ENCODE results near the gene TNFAIP8L2. TPM values are rescaled to one million over a fixed set of nuclear protein-coding genes. Genes with fewer than 3 reads are reported as not detected.

TNFAIP8L2 gene
- total and polyA plus RNA-seq, 4 experiments from 2014 or later, result 10.8 to 49.7 (median 44.1) TPM

GRCh38 chr1:151135433-151136385 lies 20.7 kb upstream of the TNFAIP8L2 start:
- peaks cover 3 to 9% of the 10 kb centered on the region in 2 donors for H3K27me3 Mint-ChIP-seq
- intact Hi-C loops (cut with micrococcal nuclease), result no loop called here
- peaks cover 0 to 10% of the 10 kb centered on the region in 2 donors for H3K36me3 Mint-ChIP-seq
- peaks cover 2 to 11% (median 7%) of the 10 kb centered on the region in 4 donors for H3K4me1 Mint-ChIP-seq
- H3K4me1 ChIP-seq (ENCODE audit: insufficient read depth, low read length), result peaks cover 12% of the 10 kb centered on the region
- H3K27ac ChIP-seq (ENCODE audit: low read depth, low read length), result no peak overlapping the region
- no peak overlapping the region for H3K4me3 ChIP-seq (ENCODE audit: low read length in 2 of 2)
- POLR2A ChIA-PET (ENCODE audit: partially characterized antibody), result no interaction called here
- H3K4me3 Mint-ChIP-seq, result no peak overlapping the region
- H3K27me3 ChIP-seq (ENCODE audit: insufficient read depth, low read length), result peaks cover 5% of the 10 kb centered on the region
- H3K9me3 ChIP-seq (ENCODE audit: control insufficient read depth in 1 of 2, low read length in 2 of 2), result no peaks in the 10 kb centered on the region
- CTCF ChIA-PET (ENCODE audit: partially characterized antibody), result interaction anchor here (0.6 kb wide), 1 partner anchor 14 kb away, joined by 3 read pairs; no protein-coding TSS in a partner anchor
- no peak overlapping the region for H3K27ac Mint-ChIP-seq
- no peaks in the 10 kb centered on the region for H3K36me3 ChIP-seq (ENCODE audit: insufficient read depth, low read length)
- no peaks in the 10 kb centered on the region for H3K9me3 Mint-ChIP-seq
- DNase-seq, result no peak

GRCh38 chr1:151137789-151138188 lies 18.7 kb upstream of the TNFAIP8L2 start:
- peaks cover 0 to 10% of the 10 kb centered on the region in 2 donors for H3K36me3 Mint-ChIP-seq
- H3K27me3 ChIP-seq (ENCODE audit: insufficient read depth, low read length), result no peaks in the 10 kb centered on the region
- H3K36me3 ChIP-seq (ENCODE audit: insufficient read depth, low read length), result no peaks in the 10 kb centered on the region
- H3K27ac ChIP-seq (ENCODE audit: low read depth, low read length), result no peak overlapping the region
- no peak overlapping the region for H3K27ac Mint-ChIP-seq
- intact Hi-C loops (cut with micrococcal nuclease), result no loop called here
- POLR2A ChIA-PET (ENCODE audit: partially characterized antibody), result interaction anchor here (1.2 kb wide), 1 partner anchor 27 kb away, joined by 3 read pairs; no protein-coding TSS in a partner anchor
- no peak overlapping the region for H3K4me3 ChIP-seq (ENCODE audit: low read length in 2 of 2)
- no peak for DNase-seq
- no peaks in the 10 kb centered on the region for H3K27me3 Mint-ChIP-seq
- CTCF ChIA-PET (ENCODE audit: partially characterized antibody), result interaction anchor here (1.1 to 1.3 kb wide), 2 partner anchors 38 to 113 kb away, joined by 3 read pairs; no protein-coding TSS in a partner anchor
- no peaks in the 10 kb centered on the region for H3K9me3 Mint-ChIP-seq
- H3K9me3 ChIP-seq (ENCODE audit: control insufficient read depth in 1 of 2, low read length in 2 of 2), result no peaks in the 10 kb centered on the region
- no peaks in the 10 kb centered on the region for H3K4me1 Mint-ChIP-seq
- no peak overlapping the region for H3K4me3 Mint-ChIP-seq
- H3K4me1 ChIP-seq (ENCODE audit: insufficient read depth, low read length), result no peaks in the 10 kb centered on the region

DNA sequence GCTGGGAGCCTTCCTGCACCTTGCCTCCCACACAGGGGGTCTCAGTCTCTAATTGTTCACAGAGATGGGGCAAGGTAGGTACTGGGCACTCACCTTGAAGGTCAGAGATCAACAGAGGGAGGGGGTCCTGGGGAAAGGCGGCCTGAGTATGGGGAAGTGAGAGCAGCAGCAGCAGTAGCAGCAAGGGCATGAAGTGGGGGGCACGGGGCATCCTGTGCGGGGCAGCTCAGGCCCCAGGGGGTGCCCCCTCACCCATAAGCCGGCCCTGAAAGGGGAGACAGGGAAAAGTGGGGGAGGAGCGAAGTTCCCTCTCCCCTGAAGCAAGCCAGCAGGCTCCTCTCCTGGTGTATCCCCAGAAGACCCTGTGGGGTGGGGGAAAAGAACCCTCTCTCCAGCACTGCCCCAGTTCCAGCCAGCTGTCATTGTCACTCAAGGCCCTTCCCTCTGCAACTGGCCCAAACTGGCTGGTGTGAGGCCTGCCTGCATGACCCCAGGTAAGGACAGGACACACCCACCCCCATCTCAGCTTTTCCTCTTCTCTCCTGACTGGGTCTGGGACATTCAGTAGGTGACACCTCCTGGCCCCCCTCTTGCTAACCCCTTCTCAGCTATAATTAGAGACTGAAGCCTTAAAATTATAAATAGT lies 13.9 kb upstream of the TNFAIP8L2 start:
- intact Hi-C loops (cut with micrococcal nuclease), result no loop called here
- H3K27ac Mint-ChIP-seq, result no peak overlapping the region
- POLR2A ChIA-PET (ENCODE audit: partially characterized antibody), result interaction anchor here (1.2 kb wide), 1 partner anchor 84 kb away, joined by 4 read pairs; no protein-coding TSS in a partner anchor

DNA sequence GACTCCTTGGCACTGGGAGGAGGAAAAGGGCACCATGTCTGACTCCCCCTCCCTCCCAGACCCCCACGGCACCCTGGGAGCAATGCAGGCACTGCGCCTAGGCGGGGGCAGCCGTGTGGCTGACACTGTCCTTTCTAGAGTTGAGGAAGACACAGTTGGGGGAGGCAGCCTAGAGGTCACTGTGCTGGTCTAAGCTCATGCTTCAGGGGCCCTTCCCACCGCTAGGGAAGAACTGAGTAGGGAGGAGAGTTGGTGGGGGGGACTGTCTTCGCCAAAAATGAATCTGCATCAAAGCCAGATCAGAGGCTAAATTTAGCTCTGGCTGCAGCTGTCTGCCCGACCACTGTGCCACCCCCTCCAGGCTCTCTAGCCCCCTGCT lies 13.4 kb upstream of the TNFAIP8L2 start:
- no peak for DNase-seq
- no peak overlapping the region for H3K4me3 ChIP-seq (ENCODE audit: low read length in 2 of 2)
- no peak overlapping the region for H3K27ac ChIP-seq (ENCODE audit: low read depth, low read length)
- peaks cover 24% of the 10 kb centered on the region for H3K4me1 ChIP-seq (ENCODE audit: insufficient read depth, low read length)
- H3K36me3 ChIP-seq (ENCODE audit: insufficient read depth, low read length), result no peaks in the 10 kb centered on the region
- H3K9me3 ChIP-seq (ENCODE audit: control insufficient read depth in 1 of 2, low read length in 2 of 2), result no peaks in the 10 kb centered on the region
- Mint-ChIP-seq H3K36me3 (peaks cover 0 to 2% of the 10 kb centered on the region in 2 donors), H3K27ac (no peak overlapping the region), H3K27me3 (peaks cover 0 to 2% of the 10 kb centered on the region in 2 donors), H3K9me3 (no peaks in the 10 kb centered on the region), H3K4me3 (no peak overlapping the region), H3K4me1 (peaks cover 9 to 33% (median 17%) of the 10 kb centered on the region in 4 donors)
- CTCF ChIA-PET (ENCODE audit: partially characterized antibody), result interaction anchor here (1.1 to 1.9 kb wide), 2 partner anchors 14 to 43 kb away, joined by 4 to 6 read pairs; partner anchors contain the start of gene TNFAIP8L2
- POLR2A ChIA-PET (ENCODE audit: partially characterized antibody), result interaction anchor here (1.1 to 1.2 kb wide), 2 partner anchors 13 to 85 kb away, joined by 4 read pairs; no protein-coding TSS in a partner anchor
- intact Hi-C loops (cut with micrococcal nuclease), result no loop called here
- no peaks in the 10 kb centered on the region for H3K27me3 ChIP-seq (ENCODE audit: insufficient read depth, low read length)

More for the DNA sequence above, 13.9 kb upstream of the TNFAIP8L2 start:
- Mint-ChIP-seq H3K27me3 (peaks cover 0 to 2% of the 10 kb centered on the region in 2 donors), H3K4me1 (peaks cover 9 to 27% (median 17%) of the 10 kb centered on the region in 4 donors), H3K9me3 (no peaks in the 10 kb centered on the region), H3K36me3 (peaks cover 0 to 2% of the 10 kb centered on the region in 2 donors), H3K4me3 (no peak overlapping the region)
- Histone ChIP-seq H3K4me3 (ENCODE audit: low read length in 2 of 2) (no peak overlapping the region), H3K27ac (ENCODE audit: low read depth, low read length) (no peak overlapping the region), H3K9me3 (ENCODE audit: control insufficient read depth in 1 of 2, low read length in 2 of 2) (no peaks in the 10 kb centered on the region), H3K36me3 (ENCODE audit: insufficient read depth, low read length) (no peaks in the 10 kb centered on the region), H3K27me3 (ENCODE audit: insufficient read depth, low read length) (no peaks in the 10 kb centered on the region), H3K4me1 (ENCODE audit: insufficient read depth, low read length) (peaks cover 21% of the 10 kb centered on the region)
- CTCF ChIA-PET (ENCODE audit: partially characterized antibody), result interaction anchor here (1.9 to 2.0 kb wide), 2 partner anchors 14 to 43 kb away, joined by 6 to 8 read pairs; partner anchors contain the start of gene TNFAIP8L2
- no peak for DNase-seq

DNA sequence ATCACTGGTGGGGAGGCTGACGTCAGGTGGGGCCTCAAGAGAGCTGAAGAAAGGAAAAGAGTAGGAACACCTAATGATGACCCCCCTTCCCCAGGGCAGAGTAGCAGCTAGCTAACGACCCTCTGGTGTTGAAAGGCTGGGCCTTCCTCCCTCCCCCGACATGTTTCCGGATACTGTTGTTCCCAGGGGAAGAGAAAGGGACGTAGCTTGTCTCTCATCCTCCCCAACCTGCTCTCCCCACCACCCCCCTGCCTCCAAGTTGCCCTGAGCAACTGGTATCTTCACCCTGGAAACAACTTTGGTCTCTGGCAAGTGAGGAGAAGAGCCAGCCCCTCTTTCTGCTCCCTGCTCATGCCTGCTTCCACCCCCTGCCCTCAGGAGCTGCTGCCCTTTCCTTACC lies 12.5 kb upstream of the TNFAIP8L2 start:
- POLR2A ChIA-PET (ENCODE audit: partially characterized antibody), result interaction anchor here (0.6 to 1.1 kb wide), 2 partner anchors 12 to 62 kb away, joined by 3 to 4 read pairs; no protein-coding TSS in a partner anchor
- peaks cover 0 to 2% of the 10 kb centered on the region in 2 donors for H3K36me3 Mint-ChIP-seq

GRCh38 chr1:151144474-151145303 lies 11.8 kb upstream of the TNFAIP8L2 start:
- Histone ChIP-seq H3K27me3 (ENCODE audit: insufficient read depth, low read length) (no peaks in the 10 kb centered on the region), H3K4me1 (ENCODE audit: insufficient read depth, low read length) (peaks cover 24% of the 10 kb centered on the region), H3K27ac (ENCODE audit: low read depth, low read length) (no peak overlapping the region), H3K9me3 (ENCODE audit: control insufficient read depth in 1 of 2, low read length in 2 of 2) (no peaks in the 10 kb centered on the region), H3K4me3 (ENCODE audit: low read length in 2 of 2) (no peak overlapping the region), H3K36me3 (ENCODE audit: insufficient read depth, low read length) (no peaks in the 10 kb centered on the region)
- POLR2A ChIA-PET (ENCODE audit: partially characterized antibody), result interaction anchor here (0.6 to 1.2 kb wide), 5 partner anchors 11 to 167 kb away, joined by 3 to 5 read pairs (median 4); partner anchors contain the start of gene TNFAIP8L2
- intact Hi-C loops (cut with micrococcal nuclease), result no loop called here
- Mint-ChIP-seq H3K27ac (peak overlapping the region in 5 of 7 donors; percentile 13 to 80 (median 24)), H3K4me3 (peak overlapping the region; percentile 2 to 98 (median 49)), H3K9me3 (no peaks in the 10 kb centered on the region), H3K36me3 (peaks cover 0 to 2% of the 10 kb centered on the region in 2 donors), H3K27me3 (peaks cover 0 to 2% of the 10 kb centered on the region in 2 donors), H3K4me1 (peaks cover 9 to 33% (median 17%) of the 10 kb centered on the region in 4 donors)
- CTCF ChIA-PET (ENCODE audit: partially characterized antibody), result interaction anchor here (0.7 to 1.7 kb wide), 4 partner anchors 11 to 45 kb away, joined by 3 to 9 read pairs (median 6); partner anchors contain the start of gene TNFAIP8L2
- DNase-seq, result no peak

More for the DNA sequence above, 12.5 kb upstream of the TNFAIP8L2 start:
- no peak overlapping the region for H3K4me3 ChIP-seq (ENCODE audit: low read length in 2 of 2)
- no peak overlapping the region for H3K27ac Mint-ChIP-seq
- H3K9me3 Mint-ChIP-seq, result no peaks in the 10 kb centered on the region
- CTCF ChIA-PET (ENCODE audit: partially characterized antibody), result interaction anchor here (1.1 to 1.7 kb wide), 3 partner anchors 11 to 44 kb away, joined by 4 to 6 read pairs (median 6); partner anchors contain the start of gene TNFAIP8L2
- H3K4me1 ChIP-seq (ENCODE audit: insufficient read depth, low read length), result peaks cover 24% of the 10 kb centered on the region
- no peaks in the 10 kb centered on the region for H3K27me3 ChIP-seq (ENCODE audit: insufficient read depth, low read length)
- no peak for DNase-seq
- H3K27me3 Mint-ChIP-seq, result peaks cover 0 to 2% of the 10 kb centered on the region in 2 donors
- no peaks in the 10 kb centered on the region for H3K9me3 ChIP-seq (ENCODE audit: control insufficient read depth in 1 of 2, low read length in 2 of 2)
- H3K4me1 Mint-ChIP-seq, result peaks cover 9 to 33% (median 17%) of the 10 kb centered on the region in 4 donors
- no peak overlapping the region for H3K4me3 Mint-ChIP-seq
- no peak overlapping the region for H3K27ac ChIP-seq (ENCODE audit: low read depth, low read length)
- intact Hi-C loops (cut with micrococcal nuclease), result no loop called here
- H3K36me3 ChIP-seq (ENCODE audit: insufficient read depth, low read length), result no peaks in the 10 kb centered on the region

Measured in CD4-positive, alpha-beta memory T cell (primary cell).